ENCODE data around the gene COL6A3. TPM values are rescaled to one million over a fixed set of nuclear protein-coding genes. Genes with fewer than 3 reads are reported as not detected.
"Not testable (repeated sequence)": the region's sequence is repeated elsewhere in the genome, so short reads cannot be mapped to it uniquely, and the experiment has no call there.

Gene COL6A3
- total RNA-seq, 2 experiments from 2014 or later = 0.19 to 0.45 TPM

DNA sequence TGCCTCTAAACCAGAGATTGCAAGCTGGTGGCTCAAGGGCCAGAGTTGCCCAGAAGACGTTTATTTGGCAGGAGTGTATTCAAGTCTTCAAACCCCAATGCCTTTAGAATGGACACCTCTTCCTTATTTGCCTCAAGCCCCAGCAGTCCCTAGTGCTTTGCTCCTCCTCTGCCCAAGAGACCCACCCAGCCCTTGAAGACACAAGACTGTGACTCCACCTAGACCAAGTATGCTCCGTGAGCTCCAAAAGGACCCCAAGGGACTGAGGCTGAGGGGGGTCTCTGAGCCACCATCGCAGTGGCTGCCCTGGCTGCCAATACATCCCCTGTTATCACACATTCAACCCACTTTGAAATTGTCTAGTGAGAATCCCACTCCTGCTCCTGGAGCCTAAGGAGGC is 99.3 kb downstream of the COL6A3 start:
- peaks cover 4% of the 10 kb centered on the region for H3K27me3 Mint-ChIP-seq
- no peak overlapping the region for H3K27ac Mint-ChIP-seq
- no peak for ATAC-seq (ENCODE audit: low read depth)
- H3K4me1 Mint-ChIP-seq = peaks cover 1% of the 10 kb centered on the region
- H3K4me3 Mint-ChIP-seq = no peak overlapping the region
- no peaks in the 10 kb centered on the region for H3K36me3 Mint-ChIP-seq
- DNase-seq = no peak
- H3K9me3 Mint-ChIP-seq = no peaks in the 10 kb centered on the region
- POLR2A ChIA-PET = no interaction called here

DNA sequence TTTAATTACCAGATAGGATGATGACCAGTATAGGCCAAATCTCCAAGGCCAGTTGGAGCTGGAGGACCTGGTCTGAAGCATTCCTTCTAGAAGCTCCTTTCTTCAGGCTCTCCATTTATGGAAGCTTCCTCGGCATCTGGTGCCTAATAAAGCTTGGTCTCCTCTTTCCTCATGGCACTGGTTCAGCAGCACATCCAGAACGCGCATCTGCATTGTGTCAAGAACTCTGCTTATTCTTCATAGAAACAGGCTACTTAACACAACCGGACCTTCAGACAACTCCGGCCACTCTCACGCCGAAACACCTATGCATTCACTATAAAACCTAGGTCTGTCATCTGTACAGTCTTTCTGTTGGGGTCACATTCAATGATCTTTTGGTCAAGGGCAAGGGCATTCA is 99.8 kb downstream of the COL6A3 start:
- Mint-ChIP-seq H3K9me3 (no peaks in the 10 kb centered on the region), H3K27ac (no peak overlapping the region), H3K4me1 (peaks cover 1% of the 10 kb centered on the region), H3K4me3 (no peak overlapping the region), H3K27me3 (peaks cover 4% of the 10 kb centered on the region), H3K36me3 (no peaks in the 10 kb centered on the region)
- ATAC-seq (ENCODE audit: low read depth) = no peak
- POLR2A ChIA-PET = no interaction called here
- no peak for DNase-seq

DNA sequence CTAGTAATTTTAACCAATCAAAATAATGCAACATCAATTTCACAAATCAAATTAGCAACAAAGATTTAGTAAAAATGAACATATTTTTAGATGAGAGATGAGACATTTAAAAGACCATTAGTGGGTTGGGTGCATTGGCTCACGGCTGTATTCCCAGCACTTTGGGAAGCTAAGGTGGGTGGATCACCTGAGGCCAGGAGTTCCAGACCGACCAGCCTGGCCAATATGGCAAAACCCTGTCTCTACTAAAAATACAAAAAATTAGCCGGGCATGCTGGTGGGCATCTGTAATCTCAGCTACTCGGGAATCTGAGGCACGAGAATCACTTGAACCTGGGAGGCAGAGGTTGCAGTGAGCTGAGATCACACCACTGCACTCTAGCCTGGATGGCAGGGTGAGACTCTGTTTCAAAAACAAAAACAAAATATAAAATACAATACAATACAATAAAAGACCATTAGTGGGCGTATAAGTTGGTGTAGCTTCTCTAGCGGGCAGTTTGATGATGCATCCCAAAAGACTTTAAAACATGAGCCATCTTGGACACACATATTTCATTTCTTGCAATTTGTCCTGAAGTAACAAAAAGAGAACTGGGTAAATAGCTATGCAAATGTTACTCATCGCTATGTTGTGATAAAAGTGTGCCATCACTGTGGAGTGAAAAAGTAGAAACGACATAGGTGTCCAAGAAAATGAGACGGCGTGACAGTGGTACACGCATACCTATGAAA is 101.8 kb downstream of the COL6A3 start:
- no peak for DNase-seq
- Mint-ChIP-seq H3K27me3 (peaks cover 4% of the 10 kb centered on the region), H3K4me3 (no peak overlapping the region), H3K27ac (no peak overlapping the region), H3K36me3 (no peaks in the 10 kb centered on the region), H3K9me3 (no peaks in the 10 kb centered on the region), H3K4me1 (no peaks in the 10 kb centered on the region)
- no peak for ATAC-seq (ENCODE audit: low read depth)
- POLR2A ChIA-PET = no interaction called here

DNA sequence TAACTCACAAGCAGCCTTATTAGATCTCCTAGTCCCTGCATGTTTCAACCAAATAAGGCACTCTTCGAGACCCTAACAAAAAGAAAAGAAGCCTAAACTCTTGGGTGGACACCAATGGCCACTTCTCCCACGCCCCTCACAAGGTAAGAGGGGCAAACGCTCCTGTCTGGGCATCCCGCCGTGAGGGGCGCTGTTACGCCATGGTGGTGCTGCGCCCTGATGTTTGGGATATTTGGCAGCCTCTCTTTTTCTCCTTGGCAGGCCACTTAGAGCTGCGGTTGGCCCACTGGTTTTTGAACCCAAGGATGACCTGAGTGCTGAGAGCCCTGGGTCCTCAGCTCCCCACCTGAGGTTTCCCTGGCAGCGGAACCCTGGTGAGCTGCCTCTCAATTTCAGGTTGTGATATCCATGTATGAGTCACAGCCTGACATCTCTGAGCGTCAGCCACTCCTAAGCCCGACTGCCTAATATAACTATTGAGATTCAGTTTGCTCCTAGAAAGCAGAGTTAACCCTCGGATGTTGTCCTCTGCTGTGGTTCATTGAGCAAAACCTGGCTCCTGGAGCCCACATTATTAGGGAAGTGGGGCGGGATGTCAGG is 103.3 kb downstream of the COL6A3 start:
- DNase-seq (no peak), ATAC-seq (ENCODE audit: low read depth) (no peak)
- H3K9me3 Mint-ChIP-seq = no peaks in the 10 kb centered on the region
- H3K27ac Mint-ChIP-seq = no peak overlapping the region
- H3K27me3 Mint-ChIP-seq = peaks cover 4% of the 10 kb centered on the region
- POLR2A ChIA-PET = no interaction called here
- no peaks in the 10 kb centered on the region for H3K4me1 Mint-ChIP-seq
- H3K4me3 Mint-ChIP-seq = no peak overlapping the region
- H3K36me3 Mint-ChIP-seq = no peaks in the 10 kb centered on the region

DNA sequence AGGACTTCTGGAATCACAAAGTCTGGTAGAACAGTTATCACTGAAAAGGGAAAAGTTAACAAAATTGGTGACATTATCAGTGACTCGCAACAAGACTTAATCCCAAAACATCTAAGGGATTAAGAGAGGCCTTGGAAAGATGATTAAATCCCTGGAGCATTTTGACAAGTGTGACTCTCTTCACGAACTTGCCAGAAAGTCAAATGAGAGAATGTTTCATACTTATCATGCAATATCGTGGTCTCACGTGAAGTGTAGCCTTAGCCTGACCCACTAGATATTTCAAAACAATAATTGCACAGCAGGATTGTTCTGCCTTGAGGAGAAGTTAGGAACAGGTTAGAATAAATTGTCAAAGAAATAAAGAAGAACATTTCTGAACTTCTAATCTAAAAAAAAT is 104.5 kb downstream of the COL6A3 start:
- Mint-ChIP-seq H3K27ac (no peak overlapping the region), H3K4me1 (no peaks in the 10 kb centered on the region), H3K36me3 (no peaks in the 10 kb centered on the region), H3K27me3 (peaks cover 3% of the 10 kb centered on the region), H3K4me3 (no peak overlapping the region), H3K9me3 (peaks cover 2% of the 10 kb centered on the region)
- POLR2A ChIA-PET = no interaction called here
- ATAC-seq (ENCODE audit: low read depth) (no peak), DNase-seq (no peak)

DNA sequence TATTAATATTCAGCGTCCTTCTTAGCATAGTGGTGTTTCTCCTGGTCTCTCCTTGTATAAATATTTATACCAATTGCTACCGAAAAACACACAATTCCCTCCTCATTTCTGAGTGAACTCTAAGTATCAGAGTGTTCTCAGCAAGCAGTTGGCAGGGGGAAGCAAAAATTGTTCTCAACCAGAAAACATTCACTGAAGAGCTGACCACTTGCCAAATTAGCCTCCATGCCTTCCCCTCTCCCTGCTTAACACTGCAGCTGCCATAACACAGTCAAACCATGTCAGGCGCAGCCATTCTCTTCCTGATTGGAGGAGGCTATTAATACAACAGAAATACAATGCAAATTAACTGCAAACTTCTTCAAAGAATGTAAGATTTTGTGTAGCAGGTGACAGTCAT is 105.0 kb downstream of the COL6A3 start:
- Mint-ChIP-seq H3K27ac (no peak overlapping the region), H3K9me3 (peaks cover 5% of the 10 kb centered on the region), H3K4me1 (no peaks in the 10 kb centered on the region), H3K27me3 (peaks cover 3% of the 10 kb centered on the region), H3K36me3 (no peaks in the 10 kb centered on the region), H3K4me3 (no peak overlapping the region)
- ATAC-seq (ENCODE audit: low read depth) (no peak), DNase-seq (no peak)
- POLR2A ChIA-PET = no interaction called here

DNA sequence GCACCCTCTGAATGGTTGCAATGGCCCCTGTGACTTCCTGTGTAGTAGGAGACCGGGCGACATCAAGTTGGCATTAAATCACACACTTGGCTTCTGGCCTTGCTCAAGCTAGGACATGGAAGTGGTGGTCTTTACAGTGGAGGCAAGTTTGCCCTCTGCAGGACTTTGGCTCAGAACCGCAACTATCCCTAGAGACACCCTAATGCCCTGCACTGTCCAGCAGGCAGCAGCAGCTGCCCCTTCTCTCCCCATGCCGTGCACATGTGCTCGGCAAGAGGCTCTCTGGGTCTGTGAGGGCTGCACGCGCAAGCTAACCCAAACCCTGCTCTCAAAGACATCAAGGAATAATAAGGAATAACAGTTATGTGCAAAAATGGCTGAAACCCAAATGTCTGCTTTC is 106.5 kb downstream of the COL6A3 start:
- H3K36me3 Mint-ChIP-seq = no peaks in the 10 kb centered on the region
- no peak overlapping the region for H3K4me3 Mint-ChIP-seq
- H3K27ac Mint-ChIP-seq = no peak overlapping the region
- peaks cover 3% of the 10 kb centered on the region for H3K27me3 Mint-ChIP-seq
- no peaks in the 10 kb centered on the region for H3K4me1 Mint-ChIP-seq
- DNase-seq (no peak), ATAC-seq (ENCODE audit: low read depth) (no peak)
- POLR2A ChIA-PET = no interaction called here
- peaks cover 9% of the 10 kb centered on the region for H3K9me3 Mint-ChIP-seq

DNA sequence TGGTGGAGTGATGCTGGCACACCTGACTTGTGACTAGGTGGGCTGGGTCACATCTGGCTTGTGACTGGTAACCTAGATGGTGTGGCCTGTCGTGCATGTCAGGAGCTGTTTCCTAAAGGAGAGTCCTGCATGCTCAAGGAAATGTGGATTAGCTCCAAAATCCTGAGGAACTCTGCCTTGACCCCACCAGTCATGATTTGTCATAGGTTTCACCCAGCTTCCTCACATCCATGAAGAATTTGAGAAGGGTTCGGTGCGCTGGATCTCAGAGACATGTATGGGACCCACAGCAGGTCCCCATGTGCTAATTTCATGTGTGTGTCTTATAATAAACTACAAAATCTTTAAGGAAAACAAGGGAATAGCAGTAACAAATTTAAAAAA is 107.2 kb downstream of the COL6A3 start:
- Mint-ChIP-seq H3K9me3 (peaks cover 9% of the 10 kb centered on the region), H3K27ac (no peak overlapping the region), H3K27me3 (peaks cover 3% of the 10 kb centered on the region), H3K4me3 (no peak overlapping the region), H3K4me1 (no peaks in the 10 kb centered on the region), H3K36me3 (no peaks in the 10 kb centered on the region)
- ATAC-seq (ENCODE audit: low read depth) (no peak), DNase-seq (no peak)
- POLR2A ChIA-PET = no interaction called here

DNA sequence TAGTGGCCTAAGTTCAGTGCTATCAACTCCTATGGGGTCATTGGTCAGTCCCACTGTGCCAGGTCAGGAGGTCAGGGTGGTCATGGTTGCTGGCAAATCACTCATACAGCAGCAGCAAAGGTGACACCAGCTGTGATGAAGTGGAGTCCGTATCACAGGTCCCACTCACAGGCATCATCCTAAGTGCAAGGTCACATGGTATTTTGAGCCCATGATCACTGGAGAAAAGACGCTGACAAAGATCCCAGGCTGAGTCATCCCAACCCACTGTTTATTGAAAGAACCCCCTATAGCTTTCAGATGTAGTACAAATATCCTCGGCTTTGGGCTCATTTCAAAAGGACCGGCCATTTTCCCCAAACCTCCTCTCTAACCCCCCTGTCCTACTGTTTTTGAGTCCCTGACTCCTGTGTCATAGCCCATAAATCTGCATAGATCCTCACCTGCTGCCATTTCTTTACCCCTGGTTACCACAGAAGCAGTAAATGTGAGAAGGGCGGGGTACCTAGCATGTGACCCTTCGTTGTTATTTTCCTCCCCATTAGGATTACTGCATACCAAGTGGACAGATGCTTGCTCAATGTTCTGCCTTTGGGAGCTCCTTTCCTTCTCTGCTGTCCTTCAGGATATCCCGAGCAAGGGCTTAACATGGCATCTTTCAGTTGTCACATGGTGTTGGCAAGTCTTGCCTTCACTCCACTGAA is 107.7 kb downstream of the COL6A3 start:
- H3K9me3 Mint-ChIP-seq = peaks cover 9% of the 10 kb centered on the region
- no peaks in the 10 kb centered on the region for H3K36me3 Mint-ChIP-seq
- H3K4me1 Mint-ChIP-seq = no peaks in the 10 kb centered on the region
- H3K27ac Mint-ChIP-seq = no peak overlapping the region
- POLR2A ChIA-PET = no interaction called here
- DNase-seq (no peak), ATAC-seq (ENCODE audit: low read depth) (no peak)
- no peak overlapping the region for H3K4me3 Mint-ChIP-seq
- H3K27me3 Mint-ChIP-seq = peaks cover under 1% of the 10 kb centered on the region

DNA sequence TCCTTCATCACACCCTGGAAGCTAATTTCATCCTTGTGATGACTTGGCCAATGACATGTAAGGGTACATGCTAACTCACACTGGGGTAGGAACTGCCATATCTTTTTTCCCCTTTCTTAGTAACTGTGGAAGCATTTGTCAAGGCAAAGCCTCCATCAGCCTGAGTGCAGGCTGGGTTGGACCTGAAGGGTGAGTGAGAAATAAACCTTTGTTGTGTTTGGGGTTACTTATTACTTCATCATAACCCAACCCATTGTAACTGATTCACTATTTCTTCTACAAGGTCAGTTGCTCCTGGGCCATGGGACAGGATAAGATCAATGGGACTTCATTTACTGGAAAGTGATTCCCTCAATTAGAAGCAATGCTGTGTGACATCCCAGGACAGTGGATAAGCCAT is 108.4 kb downstream of the COL6A3 start:
- Mint-ChIP-seq H3K4me3 (no peak overlapping the region), H3K9me3 (peaks cover 9% of the 10 kb centered on the region), H3K27me3 (no peaks in the 10 kb centered on the region), H3K4me1 (no peaks in the 10 kb centered on the region), H3K36me3 (no peaks in the 10 kb centered on the region), H3K27ac (no peak overlapping the region)
- DNase-seq = no peak
- ATAC-seq (ENCODE audit: low read depth) = no peak
- POLR2A ChIA-PET = no interaction called here

DNA sequence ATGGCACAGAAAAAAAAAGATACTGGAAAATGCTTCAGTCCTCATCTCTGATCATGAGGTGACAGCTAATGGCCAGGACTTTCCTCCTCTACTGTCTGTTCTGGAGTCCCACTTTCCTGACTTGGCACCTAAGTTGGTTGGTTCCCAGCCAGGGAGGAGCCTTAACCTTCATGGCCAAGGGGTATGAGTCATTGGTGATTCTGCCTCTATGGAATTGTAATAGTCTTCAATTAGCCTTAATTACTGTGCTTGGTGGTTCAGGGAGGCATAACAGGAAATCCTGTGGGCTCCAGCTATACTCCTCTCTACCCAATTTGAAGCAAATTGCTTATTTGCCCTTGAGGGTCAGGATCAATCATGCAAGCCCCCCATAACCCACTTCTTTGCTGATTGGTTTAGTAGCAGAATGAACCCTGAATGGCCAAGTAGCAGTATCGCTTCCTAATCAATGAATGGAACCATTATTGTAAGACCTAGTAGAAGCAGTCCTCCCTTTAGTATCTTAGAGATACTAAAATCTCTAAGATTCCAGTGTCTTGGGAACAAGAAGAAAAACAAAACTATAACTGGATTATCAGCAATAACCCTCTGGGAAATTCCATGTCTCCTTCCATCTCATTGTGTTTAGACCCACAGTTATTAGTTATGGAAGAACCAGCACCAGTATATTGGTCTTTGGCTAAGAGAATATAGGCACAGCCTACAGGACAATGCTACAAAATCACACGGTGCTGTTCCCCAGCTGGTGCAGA is 109.0 kb downstream of the COL6A3 start:
- Mint-ChIP-seq H3K4me3 (no peak overlapping the region), H3K27me3 (no peaks in the 10 kb centered on the region), H3K27ac (no peak overlapping the region), H3K36me3 (no peaks in the 10 kb centered on the region), H3K9me3 (peaks cover 9% of the 10 kb centered on the region), H3K4me1 (no peaks in the 10 kb centered on the region)
- ATAC-seq (ENCODE audit: low read depth) (no peak), DNase-seq (no peak)
- POLR2A ChIA-PET = no interaction called here

DNA sequence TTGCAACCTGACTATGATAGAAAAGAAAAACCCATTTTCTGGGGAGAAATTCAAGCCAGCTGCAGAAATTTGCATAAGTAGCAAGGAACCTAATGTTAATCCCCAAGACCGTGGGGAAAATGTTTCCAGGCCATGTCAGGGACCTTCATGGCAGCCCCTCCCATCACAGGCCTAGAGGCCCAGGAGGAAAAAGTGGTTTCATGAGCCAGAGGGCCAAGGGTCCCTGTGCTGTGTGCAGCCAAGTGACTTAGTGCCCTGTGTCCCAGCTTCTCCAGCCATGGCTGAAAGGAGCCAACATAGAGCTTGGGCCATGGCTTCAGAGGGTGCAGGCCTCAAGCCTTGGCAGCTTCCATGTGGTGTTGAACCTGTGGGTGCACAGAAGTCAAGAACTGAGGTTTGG is 110.7 kb downstream of the COL6A3 start:
- H3K27me3 Mint-ChIP-seq; H3K9me3 Mint-ChIP-seq; ATAC-seq (ENCODE audit: low read depth); DNase-seq; H3K27ac Mint-ChIP-seq; H3K4me1 Mint-ChIP-seq; H3K36me3 Mint-ChIP-seq; POLR2A ChIA-PET; H3K4me3 Mint-ChIP-seq: not testable (repeated sequence)

DNA sequence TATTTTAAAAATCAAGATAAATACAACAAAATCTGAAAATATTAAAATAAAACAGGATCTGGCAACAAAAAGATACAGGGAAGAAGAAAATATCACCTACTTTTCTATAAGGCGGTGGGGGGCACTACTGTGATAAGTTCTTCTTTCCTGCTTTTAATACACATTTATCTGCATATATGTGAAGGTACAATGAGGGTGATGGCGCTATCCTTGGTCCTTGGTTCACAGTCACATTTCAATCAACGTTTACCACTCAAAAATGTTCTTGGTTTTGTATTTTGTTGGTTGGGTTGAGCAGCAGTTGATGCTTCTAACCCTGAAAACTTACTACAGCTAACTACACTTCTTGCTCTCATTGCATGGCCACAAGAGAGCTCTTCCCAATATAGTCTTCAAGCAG is 112.4 kb downstream of the COL6A3 start:
- Mint-ChIP-seq H3K9me3 (peaks cover 9% of the 10 kb centered on the region), H3K27ac (no peak overlapping the region), H3K4me3 (no peak overlapping the region), H3K27me3 (peaks cover 2% of the 10 kb centered on the region), H3K4me1 (no peaks in the 10 kb centered on the region), H3K36me3 (no peaks in the 10 kb centered on the region)
- POLR2A ChIA-PET = no interaction called here
- ATAC-seq (ENCODE audit: low read depth) (no peak), DNase-seq (no peak)

DNA sequence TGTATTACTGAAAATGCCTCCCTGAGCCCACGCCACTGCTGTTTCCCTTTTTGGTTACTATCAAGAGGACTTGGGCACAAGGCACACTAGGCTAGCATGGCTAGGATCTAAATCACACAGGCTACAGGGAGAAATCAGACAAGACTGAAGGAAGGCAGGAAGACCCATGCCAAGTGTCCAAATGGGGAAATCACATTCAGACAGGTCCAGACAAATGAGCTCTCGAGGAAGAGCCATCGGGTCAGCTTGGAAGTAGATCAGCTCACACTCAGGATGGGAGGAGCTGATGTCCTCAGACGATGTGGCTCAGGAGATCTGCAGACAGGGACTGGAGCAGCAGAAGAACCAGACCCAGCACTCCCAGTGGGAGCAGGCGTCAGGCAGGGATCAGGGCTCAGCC is 113.2 kb downstream of the COL6A3 start:
- POLR2A ChIA-PET = no interaction called here
- Mint-ChIP-seq H3K4me3 (no peak overlapping the region), H3K36me3 (no peaks in the 10 kb centered on the region), H3K27me3 (peaks cover 5% of the 10 kb centered on the region), H3K4me1 (no peaks in the 10 kb centered on the region), H3K27ac (no peak overlapping the region), H3K9me3 (peaks cover 9% of the 10 kb centered on the region)
- ATAC-seq (ENCODE audit: low read depth) (no peak), DNase-seq (no peak)
